GM19239 (cell line): ENCODE results near the gene OTUD7B.
A peak's percentile ranks its signal among the peaks of the same experiment; 100 is the strongest.

ENCODE experiments used
- DNase-seq: peaks from one replicate; pipeline ENCODE4 v3.0.0; 2011; ENCODE audit warnings: low spot score; ENCODE audit not compliant: insufficient read length
- FAIRE-seq: peaks from 2 replicates; lab custom pipeline; 2011; peaks lifted over from hg19 to GRCh38; lab: Jason Lieb, UNC

The OTUD7B gene

GRCh38 chr1:149926296-149926695, 84.2 kb downstream of the OTUD7B start:
- DNase-seq (no peak), FAIRE-seq (no peak)

GRCh38 chr1:149925751-149926150, 84.8 kb downstream of the OTUD7B start:
- DNase-seq (no peak), FAIRE-seq (no peak)

GRCh38 chr1:149925345-149925744, 85.2 kb downstream of the OTUD7B start:
- no peak for FAIRE-seq
- DNase-seq: no peak

GRCh38 chr1:149923626-149924025, 86.9 kb downstream of the OTUD7B start:
- DNase-seq (no peak), FAIRE-seq (no peak)

GRCh38 chr1:149917571-149918144, 92.9 kb downstream of the OTUD7B start, which contains the start of gene SV2A:
Gene SV2A (minus strand): TSS chr1:149917844. CDS start chr1:149913840, 4,004 bp downstream.
- peak; percentile 28 for FAIRE-seq

GRCh38 chr1:149916898-149917252, 93.7 kb downstream of the OTUD7B start:
- DNase-seq (no peak), FAIRE-seq (no peak)

More at GRCh38 chr1:149917571-149918144, 92.9 kb downstream of the OTUD7B start, which contains the start of gene SV2A:
- DNase-seq: no peak

GRCh38 chr1:149916193-149916897, 94.2 kb downstream of the OTUD7B start:
- DNase-seq (no peak), FAIRE-seq (peak; percentile 60)

GRCh38 chr1:149915429-149916192, 94.9 kb downstream of the OTUD7B start:
- FAIRE-seq: no peak
- DNase-seq: no peak

- DNase-seq: no peak
Measured at GRCh38 chr1:149914545-149914944, 96.0 kb downstream of the OTUD7B start.

GRCh38 chr1:149906570-149907075, 103.9 kb downstream of the OTUD7B start:
- DNase-seq (no peak), FAIRE-seq (no peak)

More at GRCh38 chr1:149914545-149914944, 96.0 kb downstream of the OTUD7B start:
- no peak for FAIRE-seq

GRCh38 chr1:149903836-149904491, 106.6 kb downstream of the OTUD7B start:
- FAIRE-seq: no peak

GRCh38 chr1:149899460-149900284, 110.9 kb downstream of the OTUD7B start, which contains the start of gene BOLA1:
Gene BOLA1 (plus strand): TSS chr1:149899568. CDS start chr1:149900060, 492 bp downstream.
- FAIRE-seq (peak; percentile 99), DNase-seq (peak; percentile 90)

More at GRCh38 chr1:149903836-149904491, 106.6 kb downstream of the OTUD7B start:
- DNase-seq: no peak

- FAIRE-seq: no peak
- DNase-seq: no peak
Measured at GRCh38 chr1:149896575-149896974, 114.0 kb downstream of the OTUD7B start.

- FAIRE-seq: no peak
- no peak for DNase-seq
Measured at GRCh38 chr1:149888999-149889289, 121.6 kb downstream of the OTUD7B start.

- DNase-seq: peak; percentile 52
- peak; percentile 35 for FAIRE-seq
Measured at GRCh38 chr1:149888247-149888998, 122.1 kb downstream of the OTUD7B start.
